Vagina (tissue), 2 donors: Measurements from ENCODE around the gene MELK.

Experiments used
- POLR2A ChIP-seq, 2 donors: fragments of 450-650 bp; IDR thresholded peaks; one replicate each; pipeline ENCODE4 v1.6.1; 2017; ENCODE audit warnings: antibody characterized with exemption in 2 of 2, mild to moderate bottlenecking in 2 of 2, moderate library complexity in 2 of 2
- POLR2AphosphoS5 ChIP-seq, 2 donors: sonication (generic); formaldehyde crosslinking; IDR thresholded peaks; one replicate each; pipeline ENCODE4 v1.9.0; 2017; ENCODE audit warnings: antibody characterized with exemption in 2 of 2, mild to moderate bottlenecking in 2 of 2, low read depth in 1 of 2; ENCODE audit not compliant: insufficient read depth in 1 of 2
- TF ChIP-seq, protein P1 (sequence below), 3 experiments: fragments of 450-650 bp in 2 of 3; fragments of 200-600 bp in 1 of 3; sonication (generic) in 1 of 3; IDR thresholded peaks; one replicate each; pipeline ENCODE4 v1.5.1; 2017 to 2019; ENCODE audit warnings: antibody characterized with exemption in 3 of 3, mild to moderate bottlenecking in 2 of 3, moderate library complexity in 2 of 3

DNA sequence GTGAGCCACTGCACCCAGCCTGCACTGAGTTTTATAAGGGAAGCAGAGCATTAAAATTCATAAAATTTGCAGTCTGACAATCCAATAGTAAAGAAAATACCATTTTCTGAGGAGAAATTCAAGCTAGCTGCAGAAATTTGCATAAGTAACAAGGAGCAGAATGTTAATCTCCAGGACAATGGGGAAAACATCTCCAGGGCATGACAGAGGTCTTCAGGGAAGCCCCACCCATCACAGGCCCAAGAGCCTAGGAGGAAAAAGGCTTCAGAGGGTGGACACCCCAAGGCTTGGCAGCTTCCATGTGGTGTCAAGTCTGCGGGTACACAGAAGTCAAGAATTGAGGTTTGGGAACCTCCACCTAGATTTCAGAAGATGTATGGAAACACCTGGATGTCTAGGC, 37.6 kb upstream of the MELK start:
- TF ChIP-seq, protein P1, sequence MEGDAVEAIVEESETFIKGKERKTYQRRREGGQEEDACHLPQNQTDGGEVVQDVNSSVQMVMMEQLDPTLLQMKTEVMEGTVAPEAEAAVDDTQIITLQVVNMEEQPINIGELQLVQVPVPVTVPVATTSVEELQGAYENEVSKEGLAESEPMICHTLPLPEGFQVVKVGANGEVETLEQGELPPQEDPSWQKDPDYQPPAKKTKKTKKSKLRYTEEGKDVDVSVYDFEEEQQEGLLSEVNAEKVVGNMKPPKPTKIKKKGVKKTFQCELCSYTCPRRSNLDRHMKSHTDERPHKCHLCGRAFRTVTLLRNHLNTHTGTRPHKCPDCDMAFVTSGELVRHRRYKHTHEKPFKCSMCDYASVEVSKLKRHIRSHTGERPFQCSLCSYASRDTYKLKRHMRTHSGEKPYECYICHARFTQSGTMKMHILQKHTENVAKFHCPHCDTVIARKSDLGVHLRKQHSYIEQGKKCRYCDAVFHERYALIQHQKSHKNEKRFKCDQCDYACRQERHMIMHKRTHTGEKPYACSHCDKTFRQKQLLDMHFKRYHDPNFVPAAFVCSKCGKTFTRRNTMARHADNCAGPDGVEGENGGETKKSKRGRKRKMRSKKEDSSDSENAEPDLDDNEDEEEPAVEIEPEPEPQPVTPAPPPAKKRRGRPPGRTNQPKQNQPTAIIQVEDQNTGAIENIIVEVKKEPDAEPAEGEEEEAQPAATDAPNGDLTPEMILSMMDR (IDR thresholded peaks at IDR 0.05), result no peak
- TF ChIP-seq POLR2A (IDR thresholded peaks at IDR 0.05) (no peak), POLR2AphosphoS5 (IDR thresholded peaks at IDR 0.05; ENCODE audit: insufficient read depth in 1 of 2, low read depth in 1 of 2) (no peak)
